ENCODE results near the gene ARHGDIA.

ARHGDIA gene

DNA sequence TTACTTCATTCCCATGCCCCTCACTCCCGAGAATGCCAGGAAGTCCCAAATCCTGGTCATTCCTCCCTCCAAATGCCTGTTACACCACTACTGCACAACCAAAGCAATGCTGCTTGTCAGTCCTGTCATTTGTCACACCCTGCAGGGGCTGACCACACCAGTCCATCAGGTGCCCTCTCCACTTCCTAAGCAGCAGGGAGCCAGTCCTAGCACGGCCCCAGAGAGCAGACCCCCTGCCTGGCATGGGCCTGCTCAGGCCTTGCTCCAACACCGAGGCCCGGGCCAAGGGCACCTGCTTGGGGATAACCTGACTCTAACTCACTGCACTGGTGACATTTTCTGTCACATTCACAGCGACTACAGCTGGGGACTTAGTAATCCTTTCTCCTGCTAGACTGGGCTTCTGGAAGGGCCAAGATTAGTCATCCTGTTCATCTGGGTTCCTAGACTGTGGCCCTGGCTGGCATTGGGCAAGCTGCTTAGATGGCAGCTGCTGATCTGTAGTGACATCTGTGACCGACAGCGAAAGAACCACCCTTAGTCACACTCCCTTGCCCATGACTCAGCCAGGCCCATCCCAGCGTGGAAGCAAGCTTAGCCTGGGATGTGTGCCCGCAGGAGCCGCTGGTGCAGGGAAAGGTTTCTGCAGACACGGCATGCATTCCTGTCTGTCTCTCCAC is 14.9 kb upstream of the ARHGDIA start:
- DNase-seq: peak; percentile 71

DNA sequence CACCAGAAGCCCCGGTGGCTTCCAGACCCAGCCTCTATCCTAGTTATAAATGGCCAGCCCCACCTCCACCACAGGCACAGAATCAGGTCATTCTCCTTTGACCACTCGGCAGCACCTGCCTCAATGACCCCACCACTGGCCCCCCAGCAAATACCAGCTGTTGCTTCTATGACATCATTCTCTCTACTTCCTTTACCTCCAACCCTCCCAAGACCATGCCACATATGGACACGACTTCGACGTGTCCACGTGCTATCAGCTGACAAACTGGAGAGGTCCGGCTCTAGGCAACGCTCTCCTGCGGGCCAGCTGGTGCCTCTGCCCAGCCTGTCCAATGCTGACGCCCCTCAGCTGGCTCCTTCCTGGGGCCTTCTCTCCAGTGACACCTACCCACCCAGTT is 14.3 kb upstream of the ARHGDIA start:
- no peak for DNase-seq

GRCh38 chr17:81884968-81885367 is 13.8 kb upstream of the ARHGDIA start:
- DNase-seq: no peak

DNA sequence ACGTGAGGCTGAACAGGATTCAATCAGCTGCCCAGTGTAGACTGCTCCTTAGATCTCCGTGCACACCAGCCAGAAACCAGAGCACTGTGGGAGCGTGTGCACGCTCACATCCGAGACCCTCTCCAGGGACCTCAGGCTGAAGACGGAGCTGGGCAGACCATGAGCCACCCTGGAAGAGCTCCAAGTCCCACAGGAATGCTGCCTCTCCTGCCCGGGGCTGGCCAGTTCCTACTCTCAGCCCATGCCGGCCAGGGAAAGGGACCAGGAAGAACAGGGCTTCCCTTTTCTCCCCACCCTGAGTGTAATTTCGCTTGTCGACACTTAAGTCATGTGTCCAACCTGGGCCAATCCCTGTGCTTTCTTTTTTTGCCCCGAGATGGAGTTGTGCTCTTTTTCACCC is 13.4 kb upstream of the ARHGDIA start:
- DNase-seq: no peak

DNA sequence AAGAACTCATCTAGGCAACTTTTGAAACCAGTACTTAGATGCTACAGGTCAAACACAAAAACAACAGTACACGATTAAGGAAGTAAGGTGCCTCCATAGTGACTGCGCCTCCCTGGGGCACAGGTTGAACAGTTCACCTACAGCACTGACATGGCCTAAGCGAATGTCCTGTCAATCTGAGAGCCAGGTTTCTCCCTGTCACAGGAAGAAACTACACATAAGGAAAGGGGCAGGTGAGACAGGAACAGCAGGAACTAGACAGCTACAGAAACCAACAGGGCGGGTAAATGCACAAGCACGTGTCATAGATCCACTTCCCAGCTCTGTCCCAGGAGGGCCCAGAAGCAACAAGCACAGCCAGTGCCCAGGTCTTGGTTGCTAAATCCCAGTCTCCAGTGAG is 8.0 kb upstream of the ARHGDIA start:
- no peak for DNase-seq

GRCh38 chr17:81878294-81878693 is 7.2 kb upstream of the ARHGDIA start:
- no peak for DNase-seq

- no peak for DNase-seq
Observed at GRCh38 chr17:81877569-81877968, 6.4 kb upstream of the ARHGDIA start.

GRCh38 chr17:81871387-81872230 is 472 bp upstream of the ARHGDIA start:
- peak; percentile 77 for DNase-seq

GRCh38 chr17:81870131-81870980 is 781 bp downstream of the ARHGDIA start:
- peak; percentile 45 for DNase-seq

DNA sequence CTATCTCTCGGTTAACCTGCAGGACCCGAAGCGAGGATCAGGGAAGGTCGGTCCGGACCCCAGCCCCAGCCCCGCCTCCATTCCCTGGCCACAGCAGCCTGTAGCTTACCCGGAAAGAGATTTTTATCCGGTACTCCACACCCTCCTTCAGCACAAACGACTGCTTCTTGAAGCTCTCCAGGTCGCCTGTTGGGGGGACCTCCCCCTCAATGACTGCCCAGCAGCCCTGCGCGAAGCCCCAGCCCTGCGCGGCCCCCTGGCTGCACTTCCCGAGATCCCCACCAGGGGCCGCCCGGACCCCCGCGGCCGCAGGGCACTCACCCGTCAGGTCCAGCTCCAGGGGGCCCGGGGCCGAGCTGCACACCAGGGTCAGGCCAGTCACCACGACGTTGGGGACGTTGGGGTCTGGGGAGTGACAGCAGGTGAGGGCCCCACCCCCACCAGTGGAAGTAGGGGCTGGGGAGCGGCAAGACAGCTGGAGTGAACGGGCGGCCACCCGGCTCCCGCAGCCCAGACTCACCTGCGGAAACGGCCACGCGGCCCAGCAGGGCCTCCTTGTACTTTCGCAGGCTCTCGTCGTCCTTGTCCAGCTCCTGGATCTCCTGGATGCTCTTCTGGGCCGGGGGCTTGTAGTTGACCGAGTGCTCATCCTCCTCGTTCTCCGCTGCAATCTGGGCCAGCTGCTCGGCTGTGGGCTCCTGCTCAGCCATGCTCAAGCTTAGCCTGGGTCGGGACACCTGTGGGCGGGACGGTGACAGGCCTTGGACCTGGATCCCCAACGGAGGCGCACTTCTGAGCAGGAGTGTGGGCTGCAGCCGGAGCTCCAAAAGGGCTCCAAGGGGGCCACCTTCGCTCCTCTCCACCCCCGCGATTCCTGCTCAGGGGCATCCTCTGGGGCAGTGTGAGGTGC is 1.7 kb downstream of the ARHGDIA start:
- DNase-seq: no peak

DNA sequence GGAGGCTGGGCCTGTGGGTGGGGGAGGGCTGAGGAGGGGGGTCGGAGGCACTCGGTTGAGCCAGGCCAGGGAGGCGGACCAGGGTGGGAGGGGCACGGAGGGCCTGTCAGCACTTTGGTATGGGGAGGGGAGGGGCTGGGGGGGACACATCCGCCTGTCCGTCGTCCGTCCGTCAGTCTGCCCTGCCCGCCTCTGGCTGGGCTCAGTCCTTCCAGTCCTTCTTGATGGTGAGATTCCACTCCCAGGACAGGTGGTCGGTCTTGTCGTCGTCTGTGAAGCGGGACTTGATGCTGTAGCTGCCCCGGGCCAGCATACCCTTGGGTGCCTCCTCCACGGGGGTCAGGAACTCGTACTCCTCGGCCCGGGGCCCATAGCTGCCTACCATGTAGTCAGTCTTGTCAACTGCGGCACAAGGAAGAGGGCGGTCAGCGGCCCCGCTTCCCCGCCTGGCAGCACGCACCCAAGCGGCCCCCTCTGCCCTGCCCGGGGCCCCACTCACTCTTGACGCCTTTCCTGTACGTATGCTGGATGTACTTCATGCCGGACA is 2.4 kb downstream of the ARHGDIA start:
- no peak for DNase-seq

DNA sequence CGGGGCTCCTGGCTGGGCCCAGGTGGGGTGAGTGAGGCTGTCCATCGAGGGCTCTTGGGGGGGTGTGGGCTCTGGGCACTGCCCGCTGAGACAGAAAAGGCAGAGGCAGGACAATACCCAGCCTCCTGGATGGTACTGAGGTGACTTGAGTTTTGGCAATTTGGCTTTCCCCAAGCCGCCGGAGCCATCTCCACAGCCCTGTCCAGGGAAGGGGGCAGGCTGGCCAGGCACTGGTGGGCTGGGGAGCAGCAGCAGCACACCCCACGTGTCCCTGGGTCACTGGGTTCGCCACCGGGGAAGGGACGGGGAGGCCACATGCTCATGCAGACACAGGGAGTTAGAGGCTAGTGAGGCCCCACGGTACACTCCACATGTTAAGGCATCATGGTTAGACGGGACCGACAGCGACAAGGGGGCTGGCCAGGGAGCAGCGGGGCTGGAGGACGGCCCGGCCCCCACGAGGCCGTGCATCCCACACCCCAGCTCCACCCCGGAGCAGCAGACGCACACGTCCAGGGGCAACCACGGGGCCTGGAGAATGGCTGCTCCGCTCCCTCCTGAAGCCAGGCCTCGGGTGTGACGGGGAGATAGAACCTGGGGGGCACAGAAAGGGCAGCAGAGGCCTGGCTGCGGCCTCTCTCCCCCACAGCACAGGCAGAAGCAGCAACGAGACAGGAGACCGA is 3.0 kb downstream of the ARHGDIA start:
- no peak for DNase-seq

GRCh38 chr17:81867170-81867990 is 3.8 kb downstream of the ARHGDIA start:
- DNase-seq: no peak

DNA sequence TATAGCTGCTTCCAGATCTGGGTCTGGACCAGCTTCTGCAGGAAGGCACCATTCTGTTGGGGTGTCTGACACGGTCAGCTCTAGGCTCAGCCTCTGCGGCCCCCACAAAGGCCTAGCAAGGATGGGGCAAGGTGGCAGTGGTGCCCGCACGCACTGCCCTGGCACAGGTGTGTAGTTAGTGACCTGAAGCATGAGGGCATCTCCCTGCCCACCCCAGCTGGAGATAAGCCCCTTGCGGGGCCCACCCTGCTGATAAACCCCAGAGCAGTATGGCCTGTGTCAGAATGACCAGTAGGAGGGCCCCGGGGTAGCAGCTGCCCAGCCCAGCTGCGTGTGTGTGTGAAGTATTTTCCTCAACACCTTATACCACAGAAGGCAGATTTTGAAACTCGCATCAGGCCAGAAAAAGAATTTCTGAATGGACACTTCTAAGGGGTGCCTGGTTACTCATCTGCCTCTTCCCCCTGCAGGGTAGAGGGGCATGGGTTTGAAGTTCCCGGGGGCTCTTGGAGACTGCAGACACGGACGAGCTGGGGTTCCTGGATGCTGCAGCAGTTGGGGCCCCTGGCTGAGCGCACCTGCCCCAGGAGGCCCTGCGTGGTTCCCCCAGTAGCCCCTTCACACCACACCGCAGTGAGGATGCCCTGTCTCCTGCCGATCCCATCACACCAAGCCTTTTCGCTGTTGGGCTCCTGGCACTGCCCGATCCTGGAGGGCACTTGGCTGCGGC is 4.5 kb downstream of the ARHGDIA start:
- DNase-seq: no peak

GRCh38 chr17:81865733-81866439 is 5.3 kb downstream of the ARHGDIA start:
- DNase-seq: no peak

DNA sequence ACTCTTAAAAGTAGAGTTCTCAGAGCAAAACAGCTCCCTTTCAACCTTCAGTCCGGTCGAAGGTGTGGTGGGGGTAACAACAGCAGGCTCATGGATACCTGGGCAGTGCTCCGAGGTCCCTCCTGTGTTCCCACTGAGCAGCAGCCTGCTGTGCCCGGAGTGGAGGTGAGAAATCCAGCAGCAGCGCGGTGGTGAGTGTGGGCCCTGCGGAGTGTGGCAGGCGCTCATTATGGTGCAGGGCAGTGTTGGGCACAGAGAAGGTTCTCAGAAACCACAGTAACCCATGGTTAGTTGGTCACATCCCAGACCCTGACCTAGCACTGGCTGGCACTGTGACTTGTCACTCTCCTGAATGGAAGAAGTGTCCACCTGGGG is 5.8 kb downstream of the ARHGDIA start:
- DNase-seq: no peak

- no peak for DNase-seq
Observed at GRCh38 chr17:81863833-81864768, 7.0 kb downstream of the ARHGDIA start.

DNA sequence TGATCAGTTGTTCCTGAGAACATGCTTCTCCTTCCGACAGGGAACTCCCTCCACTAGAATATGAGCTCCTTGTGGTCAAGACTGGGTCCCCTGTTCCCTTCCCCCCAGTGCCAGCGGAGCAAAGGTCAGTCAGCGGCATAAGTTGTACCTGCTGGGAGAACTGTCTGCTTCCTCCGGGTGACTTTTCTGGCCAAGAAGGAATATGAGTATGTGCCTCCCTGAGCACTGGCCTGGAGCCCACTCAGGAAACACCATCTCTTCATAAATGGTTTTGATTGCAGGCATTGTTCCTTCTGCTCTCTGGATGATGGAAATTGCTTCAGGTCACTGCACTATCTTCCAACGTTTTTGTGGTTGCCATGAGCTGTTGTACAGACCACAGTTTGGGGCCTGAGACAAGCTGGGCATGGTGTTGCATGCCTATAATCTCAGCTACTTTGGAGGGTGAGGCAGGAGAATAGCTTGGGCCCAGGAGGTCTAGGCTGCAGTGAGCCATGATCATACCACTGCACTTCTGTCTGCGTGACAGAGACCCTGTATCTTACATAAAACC is 7.9 kb downstream of the ARHGDIA start:
- DNase-seq: no peak
